ENCODE data around the gene SORL1. TPM values are rescaled to one million over a fixed set of nuclear protein-coding genes. Genes with fewer than 3 reads are reported as not detected.

Gene SORL1
- total and polyA plus RNA-seq, 2 of the 13 experiments (the other 11 are each of a cell fraction or from before 2014, with no cell fraction given), result 21.3 to 148 TPM

DNA sequence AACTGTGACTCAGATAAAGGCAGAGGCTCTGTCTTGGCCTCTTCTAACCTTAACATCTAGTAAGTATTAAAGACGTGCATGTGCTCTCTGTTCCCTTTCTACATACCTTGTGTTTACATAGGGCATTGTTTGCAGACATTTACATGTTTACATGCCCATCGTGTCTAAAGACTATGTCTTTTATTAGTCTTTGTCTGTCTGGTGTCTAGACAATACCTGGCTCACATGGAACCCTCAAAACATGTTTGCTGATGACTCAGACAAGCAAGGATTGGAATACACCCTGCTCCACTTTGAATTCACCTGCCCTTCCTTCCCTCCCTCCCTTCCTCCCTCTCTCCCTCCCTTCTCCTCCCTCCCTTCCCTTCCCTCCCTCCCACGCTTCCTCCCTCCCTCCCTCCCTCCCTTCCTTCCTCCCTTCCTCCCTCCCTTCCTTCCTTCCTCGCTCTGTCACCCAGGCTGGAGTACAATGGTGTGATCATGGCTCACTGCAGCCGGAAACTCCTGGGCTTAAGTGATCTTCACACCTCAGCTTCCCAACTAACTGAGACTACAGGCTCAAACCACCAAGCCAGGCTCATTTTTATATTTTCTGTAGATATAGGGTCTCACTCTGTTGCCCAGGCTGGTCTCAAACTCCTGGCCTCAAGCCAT is 24.4 kb downstream of the SORL1 start (continued):
- TF ChIP-seq ZBTB42 (CRISPR knock-in tag; IDR thresholded peaks at IDR 0.05) (no peak), POLR2A (IDR thresholded peaks at IDR 0.05; ENCODE audit: insufficient read depth in 1 of 2, low read depth in 2 of 2, low read length in 2 of 2) (no peak), POLR2AphosphoS2 (IDR thresholded peaks at IDR 0.05; ENCODE audit: low read depth, low read length) (no peak), ZNF136 (CRISPR knock-in tag; IDR thresholded peaks at IDR 0.05; ENCODE audit: low read depth) (no peak), ZEB1 (IDR thresholded peaks at IDR 0.05; ENCODE audit: insufficient replicate concordance, low read depth) (peak; percentile 22), RFX3 (CRISPR knock-in tag; IDR thresholded peaks at IDR 0.05) (0 out of 2 replicates have a peak, but pooled peaks have one; percentile 13), KLF16 (CRISPR knock-in tag; IDR thresholded peaks at IDR 0.05) (0 out of 4 replicates have a peak, but pooled peaks of 1 of the 2 experiments have one; percentile 51), NCOR1 (IDR thresholded peaks at IDR 0.05; ENCODE audit: borderline replicate concordance, low read length) (no peak), ZNF839 (CRISPR knock-in tag; IDR thresholded peaks at IDR 0.05; ENCODE audit: borderline replicate concordance) (no peak), RXRB (CRISPR knock-in tag; IDR thresholded peaks at IDR 0.05; ENCODE audit: borderline replicate concordance) (peak; percentile 58; the same call in 1 of the 2 replicates), ZNF530 (CRISPR knock-in tag; IDR thresholded peaks at IDR 0.05; ENCODE audit: low read depth) (no peak), SMC3 (IDR thresholded peaks at IDR 0.05; ENCODE audit: low read length) (no peak), ZNF605 (CRISPR knock-in tag; IDR thresholded peaks at IDR 0.05) (no peak), TARDBP (CRISPR knock-in tag; IDR thresholded peaks at IDR 0.05) (no peak), POLR2G (IDR thresholded peaks at IDR 0.05; ENCODE audit: low read depth, low read length) (no peak)
- TF ChIP-seq, protein P1, sequence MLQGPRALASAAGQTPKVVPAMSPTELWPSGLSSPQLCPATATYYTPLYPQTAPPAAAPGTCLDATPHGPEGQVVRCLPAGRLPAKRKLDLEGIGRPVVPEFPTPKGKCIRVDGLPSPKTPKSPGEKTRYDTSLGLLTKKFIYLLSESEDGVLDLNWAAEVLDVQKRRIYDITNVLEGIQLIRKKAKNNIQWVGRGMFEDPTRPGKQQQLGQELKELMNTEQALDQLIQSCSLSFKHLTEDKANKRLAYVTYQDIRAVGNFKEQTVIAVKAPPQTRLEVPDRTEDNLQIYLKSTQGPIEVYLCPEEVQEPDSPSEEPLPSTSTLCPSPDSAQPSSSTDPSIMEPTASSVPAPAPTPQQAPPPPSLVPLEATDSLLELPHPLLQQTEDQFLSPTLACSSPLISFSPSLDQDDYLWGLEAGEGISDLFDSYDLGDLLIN (CRISPR knock-in tag; IDR thresholded peaks at IDR 0.05; ENCODE audit: borderline replicate concordance), result no peak
- TF ChIP-seq, protein P2, sequence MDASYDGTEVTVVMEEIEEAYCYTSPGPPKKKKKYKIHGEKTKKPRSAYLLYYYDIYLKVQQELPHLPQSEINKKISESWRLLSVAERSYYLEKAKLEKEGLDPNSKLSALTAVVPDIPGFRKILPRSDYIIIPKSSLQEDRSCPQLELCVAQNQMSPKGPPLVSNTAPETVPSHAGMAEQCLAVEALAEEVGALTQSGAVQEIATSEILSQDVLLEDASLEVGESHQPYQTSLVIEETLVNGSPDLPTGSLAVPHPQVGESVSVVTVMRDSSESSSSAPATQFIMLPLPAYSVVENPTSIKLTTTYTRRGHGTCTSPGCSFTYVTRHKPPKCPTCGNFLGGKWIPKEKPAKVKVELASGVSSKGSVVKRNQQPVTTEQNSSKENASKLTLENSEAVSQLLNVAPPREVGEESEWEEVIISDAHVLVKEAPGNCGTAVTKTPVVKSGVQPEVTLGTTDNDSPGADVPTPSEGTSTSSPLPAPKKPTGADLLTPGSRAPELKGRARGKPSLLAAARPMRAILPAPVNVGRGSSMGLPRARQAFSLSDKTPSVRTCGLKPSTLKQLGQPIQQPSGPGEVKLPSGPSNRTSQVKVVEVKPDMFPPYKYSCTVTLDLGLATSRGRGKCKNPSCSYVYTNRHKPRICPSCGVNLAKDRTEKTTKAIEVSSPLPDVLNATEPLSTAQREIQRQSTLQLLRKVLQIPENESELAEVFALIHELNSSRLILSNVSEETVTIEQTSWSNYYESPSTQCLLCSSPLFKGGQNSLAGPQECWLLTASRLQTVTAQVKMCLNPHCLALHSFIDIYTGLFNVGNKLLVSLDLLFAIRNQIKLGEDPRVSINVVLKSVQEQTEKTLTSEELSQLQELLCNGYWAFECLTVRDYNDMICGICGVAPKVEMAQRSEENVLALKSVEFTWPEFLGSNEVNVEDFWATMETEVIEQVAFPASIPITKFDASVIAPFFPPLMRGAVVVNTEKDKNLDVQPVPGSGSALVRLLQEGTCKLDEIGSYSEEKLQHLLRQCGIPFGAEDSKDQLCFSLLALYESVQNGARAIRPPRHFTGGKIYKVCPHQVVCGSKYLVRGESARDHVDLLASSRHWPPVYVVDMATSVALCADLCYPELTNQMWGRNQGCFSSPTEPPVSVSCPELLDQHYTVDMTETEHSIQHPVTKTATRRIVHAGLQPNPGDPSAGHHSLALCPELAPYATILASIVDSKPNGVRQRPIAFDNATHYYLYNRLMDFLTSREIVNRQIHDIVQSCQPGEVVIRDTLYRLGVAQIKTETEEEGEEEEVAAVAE (CRISPR knock-in tag; IDR thresholded peaks at IDR 0.05; ENCODE audit: borderline replicate concordance), result no peak
- TF ChIP-seq, protein P3, sequence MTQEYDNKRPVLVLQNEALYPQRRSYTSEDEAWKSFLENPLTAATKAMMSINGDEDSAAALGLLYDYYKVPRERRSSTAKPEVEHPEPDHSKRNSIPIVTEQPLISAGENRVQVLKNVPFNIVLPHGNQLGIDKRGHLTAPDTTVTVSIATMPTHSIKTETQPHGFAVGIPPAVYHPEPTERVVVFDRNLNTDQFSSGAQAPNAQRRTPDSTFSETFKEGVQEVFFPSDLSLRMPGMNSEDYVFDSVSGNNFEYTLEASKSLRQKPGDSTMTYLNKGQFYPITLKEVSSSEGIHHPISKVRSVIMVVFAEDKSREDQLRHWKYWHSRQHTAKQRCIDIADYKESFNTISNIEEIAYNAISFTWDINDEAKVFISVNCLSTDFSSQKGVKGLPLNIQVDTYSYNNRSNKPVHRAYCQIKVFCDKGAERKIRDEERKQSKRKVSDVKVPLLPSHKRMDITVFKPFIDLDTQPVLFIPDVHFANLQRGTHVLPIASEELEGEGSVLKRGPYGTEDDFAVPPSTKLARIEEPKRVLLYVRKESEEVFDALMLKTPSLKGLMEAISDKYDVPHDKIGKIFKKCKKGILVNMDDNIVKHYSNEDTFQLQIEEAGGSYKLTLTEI (CRISPR knock-in tag; conservative IDR thresholded peaks at IDR 0.05), result no peak
- TF ChIP-seq, protein P4, sequence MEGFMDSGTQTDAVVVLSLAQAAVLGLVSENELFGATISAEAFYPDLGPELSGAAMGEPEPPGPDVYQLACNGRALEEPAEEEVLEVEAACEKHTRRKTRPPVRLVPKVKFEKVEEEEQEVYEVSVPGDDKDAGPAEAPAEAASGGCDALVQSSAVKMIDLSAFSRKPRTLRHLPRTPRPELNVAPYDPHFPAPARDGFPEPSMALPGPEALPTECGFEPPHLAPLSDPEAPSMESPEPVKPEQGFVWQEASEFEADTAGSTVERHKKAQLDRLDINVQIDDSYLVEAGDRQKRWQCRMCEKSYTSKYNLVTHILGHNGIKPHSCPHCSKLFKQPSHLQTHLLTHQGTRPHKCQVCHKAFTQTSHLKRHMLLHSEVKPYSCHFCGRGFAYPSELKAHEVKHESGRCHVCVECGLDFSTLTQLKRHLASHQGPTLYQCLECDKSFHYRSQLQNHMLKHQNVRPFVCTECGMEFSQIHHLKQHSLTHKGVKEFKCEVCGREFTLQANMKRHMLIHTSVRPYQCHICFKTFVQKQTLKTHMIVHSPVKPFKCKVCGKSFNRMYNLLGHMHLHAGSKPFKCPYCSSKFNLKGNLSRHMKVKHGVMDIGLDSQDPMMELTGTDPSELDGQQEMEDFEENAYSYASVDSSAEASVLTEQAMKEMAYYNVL (CRISPR knock-in tag; IDR thresholded peaks at IDR 0.05; ENCODE audit: borderline replicate concordance), result peak; percentile 94

Data from HepG2 (cell line).